Stimulated activated CD8-positive, alpha-beta memory T cell treated with anti-CD3 and anti-CD28 coated beads, Interleukin-4, amount 100 ng/mL, for 1 hour (primary cell): ENCODE results near the gene UNG.
A peak's percentile ranks its signal among the peaks of the same experiment; 100 is the strongest.
"Not testable (repeated sequence)": the region's sequence is repeated elsewhere in the genome, so short reads cannot be mapped to it uniquely, and the experiment has no call there.

Experiments
- DNase-seq, 2 donors: peaks; one replicate each; pipeline ENCODE4 v3.0.0-alpha.2; 2020; ENCODE audit warnings: low read depth in 2 of 2, low spot score in 1 of 2

Gene UNG

DNA sequence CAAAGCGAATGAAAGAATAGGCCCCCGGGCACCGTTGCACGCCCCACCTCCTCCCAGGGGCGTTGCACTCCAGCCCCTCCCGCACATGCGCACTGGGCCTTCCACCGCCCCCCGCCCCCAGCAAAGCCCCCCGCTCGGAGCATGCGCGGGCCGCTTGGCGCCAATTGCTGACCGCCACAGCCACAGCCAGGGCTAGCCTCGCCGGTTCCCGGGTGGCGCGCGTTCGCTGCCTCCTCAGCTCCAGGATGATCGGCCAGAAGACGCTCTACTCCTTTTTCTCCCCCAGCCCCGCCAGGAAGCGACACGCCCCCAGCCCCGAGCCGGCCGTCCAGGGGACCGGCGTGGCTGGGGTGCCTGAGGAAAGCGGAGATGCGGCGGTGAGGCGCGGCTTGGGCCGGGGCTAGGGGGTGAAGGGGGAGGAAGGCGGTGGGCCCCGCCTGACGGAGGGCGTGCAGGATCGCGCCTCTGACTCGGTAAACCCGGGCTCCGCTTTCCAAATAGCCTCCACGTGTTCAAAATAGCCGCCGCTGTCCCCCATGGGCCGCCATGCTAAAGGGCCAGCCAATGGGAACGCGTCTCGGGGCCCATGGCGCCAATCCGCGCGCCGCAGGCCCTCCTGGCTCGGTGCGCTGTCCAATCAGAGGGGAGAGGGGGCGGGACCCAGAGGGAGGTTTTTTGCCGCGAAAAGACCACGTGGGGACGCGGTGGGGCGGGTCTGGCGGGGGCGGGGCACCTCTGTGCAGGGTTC lies at the start of gene UNG:
TSS of gene UNG (plus strand) at position 163 of the 748 bp plus-strand sequence. CDS start at position 246, 83 bp downstream.
- peak; percentile 93 for DNase-seq

DNA sequence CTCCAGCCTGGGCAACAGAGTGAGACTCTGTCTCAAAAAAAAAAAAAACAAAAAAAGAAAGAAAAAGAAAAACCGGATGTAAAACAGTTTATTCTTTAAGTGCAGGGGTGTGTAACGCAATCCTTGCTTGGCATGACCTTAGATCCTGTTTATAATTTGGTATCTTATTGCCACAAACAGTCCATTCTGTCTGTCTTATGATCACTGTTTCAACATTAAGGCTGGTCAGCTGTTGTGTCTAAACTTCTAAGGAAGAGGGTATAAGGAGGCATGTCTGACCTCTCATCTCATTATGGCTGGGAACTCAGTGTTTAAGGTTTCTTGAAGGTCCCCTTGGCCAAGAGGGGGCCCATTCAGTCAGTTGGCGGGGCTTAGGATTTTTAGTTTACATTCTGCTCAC lies 48.7 kb upstream of the UNG start:
- not testable (repeated sequence) for DNase-seq

GRCh38 chr12:109049794-109050193 lies 47.6 kb upstream of the UNG start:
- not testable (repeated sequence) for DNase-seq

DNA sequence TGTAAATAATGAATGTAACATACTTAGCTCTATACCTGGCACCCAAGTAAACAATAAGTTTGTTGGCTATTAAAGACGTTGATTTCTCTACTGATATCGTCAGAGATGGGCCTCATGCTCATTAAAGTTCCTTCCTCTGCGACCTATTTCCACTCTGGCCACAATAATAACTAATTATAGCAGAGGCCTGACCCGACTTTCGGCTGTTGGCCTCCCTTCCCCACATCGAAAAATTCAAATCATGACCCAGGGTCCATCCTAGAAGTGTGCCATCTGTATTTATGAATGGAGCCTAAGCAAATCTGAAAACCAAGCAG lies 45.3 kb upstream of the UNG start:
- DNase-seq: no peak

- peak; percentile 69 to 72 for DNase-seq
Observed at GRCh38 chr12:109052414-109053323, 44.7 kb upstream of the UNG start, which contains the start of gene USP30. Gene USP30 (plus strand): TSS chr12:109052576. CDS start chr12:109052679, 103 bp downstream.

DNA sequence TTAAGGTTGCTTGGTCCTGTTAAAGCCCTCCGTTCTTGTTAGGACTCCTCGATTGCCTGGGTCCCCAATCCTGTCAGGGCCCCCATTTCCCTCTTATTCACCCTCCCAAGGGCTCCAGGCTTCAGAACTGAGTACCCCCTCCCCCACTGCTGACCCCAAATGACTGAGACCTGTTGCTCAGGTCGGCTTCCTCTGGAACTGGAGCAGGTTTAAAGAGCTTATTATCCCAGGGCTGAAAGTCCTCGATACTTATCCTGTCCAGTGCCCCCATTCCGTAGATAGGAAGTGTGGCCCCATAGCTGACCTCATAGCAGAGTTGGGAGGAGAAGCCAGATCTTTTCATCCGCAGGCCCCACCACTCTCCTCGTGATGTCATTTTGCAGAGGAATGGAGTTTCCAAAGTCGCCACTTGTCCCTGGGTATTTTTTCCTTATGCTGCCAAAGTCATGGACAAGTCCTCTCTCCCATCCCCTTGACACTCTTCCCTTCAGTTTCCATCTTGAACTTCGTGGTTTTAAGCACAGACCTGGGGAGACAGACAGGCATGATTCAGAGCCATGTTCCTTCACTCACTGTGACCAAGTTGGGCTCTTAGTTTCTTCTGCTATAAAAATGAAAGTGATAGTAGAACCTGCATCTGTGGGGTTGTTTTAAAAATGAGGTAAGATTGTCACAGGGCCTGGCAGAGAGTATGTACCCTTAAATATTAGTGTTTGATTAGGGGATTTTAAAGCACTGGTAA lies 43.8 kb upstream of the UNG start:
- DNase-seq: no peak

DNA sequence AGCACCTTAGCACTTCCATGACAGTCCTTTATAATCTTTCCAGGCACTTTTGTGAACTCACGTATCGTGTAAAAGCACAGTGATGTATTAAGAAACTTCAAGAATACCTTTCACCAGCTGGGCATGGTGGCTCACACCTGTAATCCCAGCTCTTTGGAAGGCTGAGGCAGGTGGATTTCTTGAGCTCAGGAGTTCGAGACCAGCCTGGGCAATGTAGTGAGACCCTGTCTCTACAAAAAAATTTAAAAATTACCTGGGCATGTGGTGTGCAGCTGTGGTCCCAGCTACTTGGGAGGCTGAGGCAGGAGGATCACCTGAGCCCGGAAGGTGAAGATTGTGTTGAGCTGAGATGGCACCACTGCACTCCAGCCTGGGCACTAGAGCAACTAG lies 43.3 kb upstream of the UNG start:
- DNase-seq: not testable (repeated sequence)

GRCh38 chr12:109054520-109054919 lies 42.9 kb upstream of the UNG start:
- DNase-seq: no peak

GRCh38 chr12:109056891-109057290 lies 40.5 kb upstream of the UNG start:
- DNase-seq: no peak

- DNase-seq: no peak
Observed at GRCh38 chr12:109057376-109057775, 40.0 kb upstream of the UNG start.

DNA sequence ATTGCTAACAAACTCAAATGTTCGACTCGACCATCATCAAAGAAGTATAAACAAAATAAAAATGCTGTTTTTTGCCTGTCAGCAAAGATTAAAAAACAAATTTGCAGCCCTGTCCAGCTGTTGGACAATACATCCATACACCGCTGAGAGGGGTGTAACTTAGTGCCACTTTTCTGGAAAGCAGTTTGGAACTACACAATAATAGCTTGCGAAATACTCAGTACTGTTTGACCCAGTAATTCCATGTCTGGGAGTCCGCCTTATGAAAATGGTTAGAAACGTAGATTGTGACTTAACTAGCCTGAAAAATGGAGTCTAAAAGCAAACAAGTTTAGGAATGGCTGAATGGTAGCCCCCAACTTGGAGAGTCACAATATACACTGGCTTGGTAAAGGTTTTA lies 38.6 kb upstream of the UNG start:
- DNase-seq: no peak

- no peak for DNase-seq
Observed at GRCh38 chr12:109064143-109064542, 33.3 kb upstream of the UNG start.

DNA sequence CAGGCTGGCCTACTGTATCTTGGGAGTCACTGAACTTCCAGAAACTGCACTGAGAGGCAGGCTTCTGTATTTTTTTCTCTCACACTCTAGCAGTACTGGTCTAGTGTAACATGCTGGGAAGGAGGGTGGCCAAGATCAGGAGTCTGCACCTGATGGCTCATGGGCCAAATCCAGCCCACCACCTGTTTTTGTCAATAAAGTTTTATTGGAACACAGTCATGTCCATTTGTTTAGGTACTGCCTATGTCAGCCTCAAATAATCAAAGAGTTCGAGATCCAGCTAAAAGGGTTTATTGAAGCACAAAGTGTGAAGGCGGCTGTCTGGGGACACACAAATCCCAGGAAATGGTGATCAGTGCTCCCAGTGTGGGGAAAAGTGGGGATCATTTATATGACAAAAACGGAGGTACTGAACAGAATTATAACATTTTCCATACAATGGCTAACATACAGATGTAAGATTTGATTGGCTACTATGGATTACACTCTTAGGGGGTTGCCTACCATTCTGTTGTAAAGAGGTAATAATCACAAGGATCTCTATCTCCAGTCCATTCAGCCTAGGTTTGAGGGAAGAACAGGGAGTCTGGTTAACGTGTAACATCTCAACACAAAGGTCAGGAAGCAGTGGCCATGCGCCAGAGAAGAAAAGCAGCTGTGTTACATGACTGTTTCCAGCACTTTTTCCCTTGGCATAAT lies 32.1 kb upstream of the UNG start:
- DNase-seq: no peak

GRCh38 chr12:109065853-109066193 lies 31.6 kb upstream of the UNG start:
- no peak for DNase-seq

DNA sequence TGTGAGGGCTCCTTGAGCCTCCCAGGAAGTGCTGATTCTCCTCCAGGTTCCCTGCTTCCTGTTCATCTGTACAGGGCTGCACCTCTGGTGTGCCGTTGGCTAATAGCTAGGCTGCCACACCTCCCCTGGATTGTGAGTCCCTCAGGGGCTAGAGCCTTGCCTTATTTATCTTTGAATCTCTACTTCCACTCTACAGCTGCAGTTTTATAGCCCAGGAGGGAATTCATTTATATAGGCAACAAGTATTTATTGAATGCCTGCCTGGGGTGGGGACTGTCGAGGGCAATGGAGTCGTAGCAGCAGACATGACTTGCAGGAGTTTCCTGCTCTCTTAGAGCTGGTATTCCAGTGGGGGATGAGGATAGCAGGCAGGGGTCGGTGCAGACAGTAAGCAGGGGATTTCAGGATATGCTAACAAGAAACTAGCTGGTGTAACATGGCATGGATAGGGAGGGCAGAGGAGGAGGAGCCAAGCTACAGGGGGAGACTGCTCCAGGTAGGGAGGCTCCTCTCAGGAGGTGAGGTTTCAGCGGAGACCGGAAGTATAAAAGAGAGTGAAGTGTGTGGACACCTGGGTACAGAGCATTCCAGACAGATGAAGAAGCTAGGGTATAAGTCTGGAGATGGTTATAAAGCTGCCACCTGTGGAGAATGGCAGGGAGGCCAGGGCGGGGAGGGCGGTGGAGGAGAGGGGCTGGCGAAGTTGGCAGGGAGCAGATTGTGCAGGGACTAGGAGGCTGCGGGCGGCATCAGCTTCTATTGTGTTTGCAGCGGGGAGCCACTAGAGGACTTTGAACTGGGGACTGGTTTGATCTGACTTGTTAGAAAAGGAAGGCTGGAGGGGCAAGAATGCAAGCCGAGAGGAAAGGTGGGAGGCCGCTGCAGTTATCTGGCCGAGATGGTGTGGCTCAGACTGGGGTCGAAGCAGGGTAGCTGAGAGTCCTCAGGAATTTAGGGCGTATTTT lies 27.8 kb upstream of the UNG start:
- DNase-seq: no peak

DNA sequence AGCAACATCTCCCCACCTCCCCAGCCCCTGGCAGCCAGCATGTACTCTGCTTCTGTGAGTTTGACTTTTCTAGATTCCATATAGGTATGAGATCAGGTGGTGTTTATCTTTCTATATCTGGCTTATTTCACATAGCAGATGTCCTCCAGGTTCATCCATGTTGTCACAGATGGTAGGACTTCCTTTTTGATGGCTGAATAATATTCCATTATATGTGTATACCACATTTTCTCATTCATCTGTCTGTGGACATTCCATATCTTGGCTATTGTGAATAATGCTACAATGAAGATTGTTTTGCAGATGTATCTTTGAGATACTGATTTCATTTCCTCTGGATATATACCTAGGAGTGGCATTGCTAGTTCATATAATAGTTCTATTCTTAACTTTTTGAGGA lies 22.5 kb upstream of the UNG start:
- no peak for DNase-seq

- no peak for DNase-seq
Observed at GRCh38 chr12:109082751-109083150, 14.6 kb upstream of the UNG start.

DNA sequence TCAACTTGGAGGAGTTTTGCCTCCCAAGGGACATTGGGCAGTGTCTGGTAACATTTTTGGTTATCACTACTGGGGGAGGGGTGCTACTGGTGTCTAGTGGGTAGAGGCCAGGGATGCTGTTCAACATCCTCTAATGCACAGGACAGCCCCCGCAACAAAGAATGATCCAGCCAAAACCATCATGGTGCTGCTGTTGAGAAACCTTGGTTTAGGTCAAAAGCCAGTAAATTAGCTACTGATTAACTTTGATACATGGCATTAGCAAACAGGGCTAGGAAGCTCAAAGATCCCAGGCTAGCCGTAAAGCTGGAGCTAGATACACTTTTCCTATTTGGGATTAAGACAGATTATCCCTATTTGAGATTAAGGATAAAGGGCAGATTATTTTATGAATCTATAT lies 13.0 kb upstream of the UNG start:
- no peak for DNase-seq

DNA sequence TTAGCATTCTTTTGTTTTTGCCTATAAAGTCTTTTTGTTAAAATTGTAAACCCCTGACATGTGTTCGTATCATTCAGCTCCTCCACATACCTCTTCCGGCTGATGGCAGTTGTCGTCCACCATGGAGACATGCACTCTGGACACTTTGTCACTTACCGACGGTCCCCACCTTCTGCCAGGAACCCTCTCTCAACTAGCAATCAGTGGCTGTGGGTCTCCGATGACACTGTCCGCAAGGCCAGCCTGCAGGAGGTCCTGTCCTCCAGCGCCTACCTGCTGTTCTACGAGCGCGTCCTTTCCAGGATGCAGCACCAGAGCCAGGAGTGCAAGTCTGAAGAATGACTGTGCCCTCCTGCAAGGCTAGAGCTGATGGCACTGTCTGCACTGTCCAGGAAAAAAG lies 11.8 kb upstream of the UNG start:
- no peak for DNase-seq

DNA sequence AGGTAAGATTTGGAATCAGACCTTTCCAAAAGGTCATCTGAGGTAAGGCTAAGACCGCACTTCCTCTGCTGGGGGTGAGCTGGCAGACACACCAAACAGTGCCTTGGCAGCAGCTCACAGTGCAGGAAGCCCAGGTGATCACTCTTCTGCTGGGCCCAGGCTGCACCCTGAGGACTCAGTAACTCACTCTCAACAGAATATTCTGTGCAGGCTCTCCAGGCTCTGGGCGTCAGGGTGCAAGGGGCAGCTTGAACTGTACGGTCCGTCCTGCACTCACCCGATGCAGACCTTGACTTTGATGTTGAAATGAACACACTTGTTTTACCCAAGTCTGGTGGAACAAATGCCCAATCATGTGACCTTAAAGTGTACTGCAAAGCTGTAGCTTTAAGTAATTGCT lies 10.1 kb upstream of the UNG start:
- no peak for DNase-seq
